Gastrocnemius medialis (tissue), 4 donors: Measurements from ENCODE around the gene BCLAF3.

Source experiments
- CTCF ChIP-seq, 5 experiments: fragments of 450-650 bp in 3 of 5; fragments of 200-600 bp in 2 of 5; sonication (generic) in 2 of 5; IDR thresholded peaks in 4 of 5; conservative IDR thresholded peaks in 1 of 5; 1 replicate in 4 of 5; 2 replicates in 1 of 5; pipeline ENCODE4 v1.5.1; 2016 to 2019; ENCODE audit warnings: antibody characterized with exemption in 5 of 5, mild to moderate bottlenecking in 3 of 5, moderate library complexity in 3 of 5
- POLR2A ChIP-seq, 2 donors: fragments of 450-650 bp; IDR thresholded peaks; one replicate each; pipeline ENCODE4 v1.6.1; 2017; ENCODE audit warnings: antibody characterized with exemption in 2 of 2, mild to moderate bottlenecking in 2 of 2, moderate library complexity in 2 of 2

- TF ChIP-seq POLR2A (IDR thresholded peaks at IDR 0.05) (no peak), CTCF (IDR thresholded peaks at IDR 0.05 in 4 of 5, conservative IDR thresholded peaks at IDR 0.05 in 1 of 5) (no peak)
Measured at GRCh38 chrX:19960913-19961312, 29.9 kb downstream of the BCLAF3 start.
